Measurements from ENCODE around the gene ACER2. TPM values are rescaled to one million over a fixed set of nuclear protein-coding genes. Genes with fewer than 3 reads are reported as not detected.
A peak's percentile ranks its signal among the peaks of the same experiment; 100 is the strongest.
"Not testable (repeated sequence)": the region's sequence is repeated elsewhere in the genome, so short reads cannot be mapped to it uniquely, and the experiment has no call there.

Gene ACER2
- total and polyA plus RNA-seq, 9 donors: 0.83 to 1.4 (median 1.1) TPM

- WGBS (ENCODE audit: insufficient coverage): 75% methylated on average over 1 of the region's 3 CpGs
- Histone ChIP-seq H3K27ac (ENCODE audit: low read length) (no peak overlapping the region), H3K36me3 (ENCODE audit: control insufficient read depth, insufficient read depth, low read length) (no peaks in the 10 kb centered on the region), H3K9me3 (replicated peaks; ENCODE audit: control insufficient read depth, low read depth, low read length) (no peaks in the 10 kb centered on the region), H3K4me3 (ENCODE audit: low read length) (no peak overlapping the region), H3K27me3 (ENCODE audit: control insufficient read depth, insufficient read depth, low read length) (no peaks in the 10 kb centered on the region), H3K4me1 (ENCODE audit: control insufficient read depth, insufficient read depth, low read length) (no peaks in the 10 kb centered on the region)
- no peak for DNase-seq
These were observed 14.4 kb downstream of the ACER2 start for GRCh38 chr9:19423163-19423562.

GRCh38 chr9:19424176-19424779 is 15.5 kb downstream of the ACER2 start:
- H3K27ac ChIP-seq (ENCODE audit: low read length): no peak overlapping the region
- WGBS (ENCODE audit: insufficient coverage): 20% methylated on average over 1 of the region's 3 CpGs

GRCh38 chr9:19429595-19429994 is 20.8 kb downstream of the ACER2 start:
- DNase-seq: no peak
- H3K9me3 ChIP-seq (replicated peaks; ENCODE audit: control insufficient read depth, low read depth, low read length): no peaks in the 10 kb centered on the region
- no peak overlapping the region for H3K4me3 ChIP-seq (ENCODE audit: low read length)
- H3K36me3 ChIP-seq (ENCODE audit: control insufficient read depth, insufficient read depth, low read length): no peaks in the 10 kb centered on the region
- H3K27me3 ChIP-seq (ENCODE audit: control insufficient read depth, insufficient read depth, low read length): no peaks in the 10 kb centered on the region
- H3K4me1 ChIP-seq (ENCODE audit: control insufficient read depth, insufficient read depth, low read length): peaks cover 5% of the 10 kb centered on the region
- WGBS (ENCODE audit: insufficient coverage): no CpG with 5 or more reads among the region's 2 CpGs
- no peak overlapping the region for H3K27ac ChIP-seq (ENCODE audit: low read length)

More at GRCh38 chr9:19424176-19424779, 15.5 kb downstream of the ACER2 start:
- Histone ChIP-seq H3K27me3 (ENCODE audit: control insufficient read depth, insufficient read depth, low read length) (no peaks in the 10 kb centered on the region), H3K4me3 (ENCODE audit: low read length) (no peak overlapping the region), H3K9me3 (replicated peaks; ENCODE audit: control insufficient read depth, low read depth, low read length) (no peaks in the 10 kb centered on the region), H3K36me3 (ENCODE audit: control insufficient read depth, insufficient read depth, low read length) (no peaks in the 10 kb centered on the region), H3K4me1 (ENCODE audit: control insufficient read depth, insufficient read depth, low read length) (no peaks in the 10 kb centered on the region)
- DNase-seq: no peak

- Histone ChIP-seq H3K36me3 (ENCODE audit: control insufficient read depth, insufficient read depth, low read length) (peaks cover 2% of the 10 kb centered on the region), H3K4me3 (ENCODE audit: low read length) (no peak overlapping the region), H3K9me3 (replicated peaks; ENCODE audit: control insufficient read depth, low read depth, low read length) (no peaks in the 10 kb centered on the region), H3K27me3 (ENCODE audit: control insufficient read depth, insufficient read depth, low read length) (no peaks in the 10 kb centered on the region), H3K4me1 (ENCODE audit: control insufficient read depth, insufficient read depth, low read length) (peaks cover 5% of the 10 kb centered on the region), H3K27ac (ENCODE audit: low read length) (no peak overlapping the region)
- DNase-seq: no peak
- WGBS (ENCODE audit: insufficient coverage): 38% methylated on average over 2 of the region's 2 CpGs
These were observed 21.5 kb downstream of the ACER2 start for GRCh38 chr9:19430201-19430760.

GRCh38 chr9:19431361-19432171 is 22.8 kb downstream of the ACER2 start:
- no peak overlapping the region for H3K4me3 ChIP-seq (ENCODE audit: low read length)
- peaks cover 2% of the 10 kb centered on the region for H3K36me3 ChIP-seq (ENCODE audit: control insufficient read depth, insufficient read depth, low read length)
- H3K4me1 ChIP-seq (ENCODE audit: control insufficient read depth, insufficient read depth, low read length): peaks cover 5% of the 10 kb centered on the region
- WGBS (ENCODE audit: insufficient coverage): 41% methylated on average over 6 of the region's 14 CpGs
- peak; percentile 79 for DNase-seq
- H3K27ac ChIP-seq (ENCODE audit: low read length): peak overlapping the region; percentile 24
- no peaks in the 10 kb centered on the region for H3K9me3 ChIP-seq (replicated peaks; ENCODE audit: control insufficient read depth, low read depth, low read length)
- H3K27me3 ChIP-seq (ENCODE audit: control insufficient read depth, insufficient read depth, low read length): no peaks in the 10 kb centered on the region

- no peak for DNase-seq
- peaks cover 5% of the 10 kb centered on the region for H3K4me1 ChIP-seq (ENCODE audit: control insufficient read depth, insufficient read depth, low read length)
- H3K4me3 ChIP-seq (ENCODE audit: low read length): no peak overlapping the region
- H3K27ac ChIP-seq (ENCODE audit: low read length): no peak overlapping the region
- H3K9me3 ChIP-seq (replicated peaks; ENCODE audit: control insufficient read depth, low read depth, low read length): no peaks in the 10 kb centered on the region
- H3K27me3 ChIP-seq (ENCODE audit: control insufficient read depth, insufficient read depth, low read length): no peaks in the 10 kb centered on the region
- peaks cover 2% of the 10 kb centered on the region for H3K36me3 ChIP-seq (ENCODE audit: control insufficient read depth, insufficient read depth, low read length)
These were observed 23.7 kb downstream of the ACER2 start for GRCh38 chr9:19432473-19432872.

- H3K27me3 ChIP-seq (ENCODE audit: control insufficient read depth, insufficient read depth, low read length); H3K27ac ChIP-seq (ENCODE audit: low read length); H3K9me3 ChIP-seq (replicated peaks; ENCODE audit: control insufficient read depth, low read depth, low read length); H3K4me1 ChIP-seq (ENCODE audit: control insufficient read depth, insufficient read depth, low read length); H3K4me3 ChIP-seq (ENCODE audit: low read length); H3K36me3 ChIP-seq (ENCODE audit: control insufficient read depth, insufficient read depth, low read length); DNase-seq: not testable (repeated sequence)
- no CpG with 5 or more reads among the region's 35 CpGs for whole genome bisulfite sequencing (ENCODE audit: insufficient coverage)
These were observed 24.9 kb downstream of the ACER2 start for GRCh38 chr9:19433729-19434128.

GRCh38 chr9:19440376-19440775 is 31.6 kb downstream of the ACER2 start:
- no peaks in the 10 kb centered on the region for H3K36me3 ChIP-seq (ENCODE audit: control insufficient read depth, insufficient read depth, low read length)
- 100% methylated on average over 1 of the region's 1 CpG for WGBS (ENCODE audit: insufficient coverage)
- H3K27me3 ChIP-seq (ENCODE audit: control insufficient read depth, insufficient read depth, low read length): no peaks in the 10 kb centered on the region
- no peak for DNase-seq
- H3K9me3 ChIP-seq (replicated peaks; ENCODE audit: control insufficient read depth, low read depth, low read length): no peaks in the 10 kb centered on the region
- H3K4me1 ChIP-seq (ENCODE audit: control insufficient read depth, insufficient read depth, low read length): peaks cover under 1% of the 10 kb centered on the region
- no peak overlapping the region for H3K27ac ChIP-seq (ENCODE audit: low read length)
- H3K4me3 ChIP-seq (ENCODE audit: low read length): no peak overlapping the region

GRCh38 chr9:19440823-19441580 is 32.2 kb downstream of the ACER2 start:
- no peaks in the 10 kb centered on the region for H3K27me3 ChIP-seq (ENCODE audit: control insufficient read depth, insufficient read depth, low read length)
- H3K36me3 ChIP-seq (ENCODE audit: control insufficient read depth, insufficient read depth, low read length): no peaks in the 10 kb centered on the region
- no peak overlapping the region for H3K27ac ChIP-seq (ENCODE audit: low read length)
- DNase-seq: no peak
- H3K4me3 ChIP-seq (ENCODE audit: low read length): no peak overlapping the region
- H3K4me1 ChIP-seq (ENCODE audit: control insufficient read depth, insufficient read depth, low read length): peaks cover 2% of the 10 kb centered on the region
- no peaks in the 10 kb centered on the region for H3K9me3 ChIP-seq (replicated peaks; ENCODE audit: control insufficient read depth, low read depth, low read length)
- 90% methylated on average over 5 of the region's 5 CpGs for WGBS (ENCODE audit: insufficient coverage)

- Histone ChIP-seq H3K9me3 (replicated peaks; ENCODE audit: control insufficient read depth, low read depth, low read length) (no peaks in the 10 kb centered on the region), H3K27ac (ENCODE audit: low read length) (no peak overlapping the region), H3K27me3 (ENCODE audit: control insufficient read depth, insufficient read depth, low read length) (no peaks in the 10 kb centered on the region), H3K4me1 (ENCODE audit: control insufficient read depth, insufficient read depth, low read length) (peaks cover 2% of the 10 kb centered on the region), H3K4me3 (ENCODE audit: low read length) (no peak overlapping the region), H3K36me3 (ENCODE audit: control insufficient read depth, insufficient read depth, low read length) (no peaks in the 10 kb centered on the region)
- no peak for DNase-seq
- WGBS (ENCODE audit: insufficient coverage): no CpG with 5 or more reads among the region's 4 CpGs
These were observed 32.9 kb downstream of the ACER2 start for GRCh38 chr9:19441730-19442129.

Measured in muscle of leg (tissue), 11 donors.